ENCODE results near the gene PHACTR1.

DNA sequence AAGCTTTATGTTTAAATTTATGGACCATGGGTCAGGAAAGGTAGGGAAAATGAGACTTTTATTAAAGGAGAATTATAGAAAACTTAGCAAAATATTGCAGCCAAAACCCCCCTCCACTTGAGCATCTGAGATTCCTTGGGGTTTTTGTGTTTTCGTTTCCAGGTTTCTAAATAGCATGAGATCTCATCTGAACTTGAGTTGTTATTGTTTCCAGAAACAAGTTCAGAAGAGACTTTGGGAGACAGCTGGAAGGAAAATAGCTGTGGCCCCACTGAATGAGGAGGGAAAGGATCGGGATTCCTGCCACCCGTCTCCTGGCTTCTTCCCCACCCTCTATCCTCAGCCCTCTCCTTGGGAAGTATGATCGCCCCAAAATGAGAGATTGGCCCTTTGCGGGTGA, 536.2 kb downstream of the PHACTR1 start:
- TF ChIP-seq BHLHE40 (IDR thresholded peaks at IDR 0.05; ENCODE audit: borderline replicate concordance) = no peak
- no peak for TF ChIP-seq SP1 (IDR thresholded peaks at IDR 0.05)
- TF ChIP-seq SUZ12 (IDR thresholded peaks at IDR 0.05) = no peak
- no peak for TF ChIP-seq FOXA1 (IDR thresholded peaks at IDR 0.05)
- TF ChIP-seq ZNF384 (IDR thresholded peaks at IDR 0.05) = no peak
- TF ChIP-seq FOXK2 (IDR thresholded peaks at IDR 0.05) = no peak
- TF ChIP-seq L3MBTL2 (conservative IDR thresholded peaks at IDR 0.05) = no peak
- no peak for TF ChIP-seq ARNT (IDR thresholded peaks at IDR 0.05)
- TF ChIP-seq ELF4 (IDR thresholded peaks at IDR 0.05) = no peak
- TF ChIP-seq FOXM1 (IDR thresholded peaks at IDR 0.05; ENCODE audit: borderline replicate concordance) = no peak
- no peak for TF ChIP-seq CTBP1 (IDR thresholded peaks at IDR 0.05; ENCODE audit: borderline replicate concordance)
- no peak for TF ChIP-seq NFRKB (IDR thresholded peaks at IDR 0.05)
- no peak for TF ChIP-seq TARDBP (IDR thresholded peaks at IDR 0.05)
- TF ChIP-seq HDGF (IDR thresholded peaks at IDR 0.05; ENCODE audit: borderline replicate concordance) = no peak
